Neural crest cell (in vitro differentiated cells): ENCODE measurements around the gene FHOD3. TPM values are rescaled to one million over a fixed set of nuclear protein-coding genes. Genes with fewer than 3 reads are reported as not detected.

Source experiments
- DNase-seq: peaks from one replicate; pipeline ENCODE4 v3.0.0; 2021; ENCODE audit warnings: low read depth, mixed read lengths, low spot score
- H3K27ac Mint-ChIP-seq: one replicate; pipeline ENCODE4 v1.8.0; 2021; ENCODE audit warnings: mild to moderate bottlenecking, mixed read lengths; ENCODE audit not compliant: unreplicated experiment
- H3K27me3 Mint-ChIP-seq: 2 replicates; pipeline ENCODE4 v1.8.0; 2021; ENCODE audit warnings: low read depth, mild to moderate bottlenecking, mixed read lengths
- H3K36me3 Mint-ChIP-seq: 2 replicates; pipeline ENCODE4 v1.8.0; 2021; ENCODE audit warnings: low read depth, mild to moderate bottlenecking, mixed read lengths
- H3K4me1 Mint-ChIP-seq: 2 replicates; pipeline ENCODE4 v1.8.0; 2021; ENCODE audit warnings: mixed read lengths
- H3K4me3 Mint-ChIP-seq: one replicate; pipeline ENCODE4 v1.8.0; 2021; ENCODE audit warnings: mild to moderate bottlenecking, mixed read lengths
- H3K9me3 Mint-ChIP-seq: 2 replicates; pipeline ENCODE4 v1.8.0; 2021; ENCODE audit warnings: mixed read lengths
- CTCF ChIP-seq: fragments of 200-600 bp; sonication (generic); conservative IDR thresholded peaks from 2 replicates; pipeline ENCODE4 v1.5.0; 2021; ENCODE audit warnings: antibody characterized with exemption, mild to moderate bottlenecking
- total RNA-seq: library from RNA; stranded (reverse); gene quantifications from 2 replicates; pipeline ENCODE4 v1.2.1, GENCODE V29; 2021

The FHOD3 gene
- total RNA-seq, 1 donor from 2014 or later = 28.6 TPM

GRCh38 chr18:36401462-36401861 lies 103.9 kb downstream of the FHOD3 start:
- Mint-ChIP-seq H3K36me3 (peaks cover 6% of the 10 kb centered on the region), H3K27me3 (no peaks in the 10 kb centered on the region), H3K4me1 (no peaks in the 10 kb centered on the region), H3K27ac (no peak overlapping the region), H3K4me3 (no peak overlapping the region), H3K9me3 (no peaks in the 10 kb centered on the region)
- TF ChIP-seq CTCF = no peak
- no peak for DNase-seq

GRCh38 chr18:36402765-36403396 lies 105.4 kb downstream of the FHOD3 start:
- H3K4me1 Mint-ChIP-seq = no peaks in the 10 kb centered on the region
- no peak overlapping the region for H3K4me3 Mint-ChIP-seq
- H3K36me3 Mint-ChIP-seq = no peaks in the 10 kb centered on the region
- DNase-seq = no peak
- no peaks in the 10 kb centered on the region for H3K9me3 Mint-ChIP-seq
- H3K27ac Mint-ChIP-seq = no peak overlapping the region
- TF ChIP-seq CTCF = no peak
- H3K27me3 Mint-ChIP-seq = no peaks in the 10 kb centered on the region

- Mint-ChIP-seq H3K27me3 (no peaks in the 10 kb centered on the region), H3K27ac (no peak overlapping the region), H3K36me3 (no peaks in the 10 kb centered on the region), H3K4me3 (no peak overlapping the region), H3K9me3 (peaks cover 3% of the 10 kb centered on the region), H3K4me1 (no peaks in the 10 kb centered on the region)
- DNase-seq = no peak
- no peak for TF ChIP-seq CTCF
Measured at GRCh38 chr18:36403896-36404820, 106.6 kb downstream of the FHOD3 start.

- no peak overlapping the region for H3K4me3 Mint-ChIP-seq
- no peak for TF ChIP-seq CTCF
- no peaks in the 10 kb centered on the region for H3K4me1 Mint-ChIP-seq
- H3K36me3 Mint-ChIP-seq = no peaks in the 10 kb centered on the region
- H3K27ac Mint-ChIP-seq = no peak overlapping the region
- DNase-seq = no peak
- no peaks in the 10 kb centered on the region for H3K27me3 Mint-ChIP-seq
- H3K9me3 Mint-ChIP-seq = peaks cover 3% of the 10 kb centered on the region
Measured at GRCh38 chr18:36405611-36406010, 108.1 kb downstream of the FHOD3 start.

- Mint-ChIP-seq H3K4me3 (no peak overlapping the region), H3K27me3 (no peaks in the 10 kb centered on the region), H3K27ac (no peak overlapping the region), H3K4me1 (peaks cover 3% of the 10 kb centered on the region), H3K36me3 (no peaks in the 10 kb centered on the region), H3K9me3 (peaks cover 5% of the 10 kb centered on the region)
- DNase-seq = no peak
- no peak for TF ChIP-seq CTCF
Measured at GRCh38 chr18:36406805-36407204, 109.3 kb downstream of the FHOD3 start.
